HCT116 (cell line): ENCODE results near the gene MYOT. TPM values are rescaled to one million over a fixed set of nuclear protein-coding genes. Genes with fewer than 3 reads are reported as not detected.
A peak's percentile ranks its signal among the peaks of the same experiment; 100 is the strongest.

Source experiments
- ATAC-seq: fragments of 200-7000 bp; cut with Tn5 transposase; 2 replicates; pipeline ENCODE4 v1.9.1; 2020; ENCODE audit warnings: mild to moderate bottlenecking, moderate library complexity
- BruUV-seq: library from RNA; stranded (reverse); fragments of 400-500 nt; replicated peaks from 2 replicates; lab custom pipeline; 2021; lab: Mats Ljungman, UMichigan
- CTCF ChIA-PET: fragments of 300-600 bp; sonication (Branson Sonifier 250); formaldehyde crosslinking; loops from one replicate; lab custom pipeline; 2021; ENCODE audit warnings: antibody characterized with exemption; lab: Charles Lee
- POLR2A ChIA-PET: fragments of 300-600, 350-600 bp; sonication (Branson Sonifier 250); formaldehyde crosslinking; loops from one replicate; lab custom pipeline; 2021; ENCODE audit warnings: antibody characterized with exemption; lab: Charles Lee
- RAD21 ChIA-PET, 2 experiments: fragments of 300-600 bp; sonication (Branson Sonifier 250); formaldehyde crosslinking; loops; one replicate each; lab custom pipeline; 2023; ENCODE audit warnings: low total read pairs in 2 of 2; ENCODE audit not compliant: uncharacterized antibody in 2 of 2, unreplicated experiment in 2 of 2, low non-redundant PET in 1 of 2; lab: Charles Lee
- DNase-seq: peaks from one replicate; pipeline ENCODE4 v3.0.0-alpha.2; 2010; ENCODE audit warnings: low read depth, low spot score
- H2AFZ ChIP-seq: fragments of 200-600 bp; shearing (Covaris generic), sonication (generic); 2 replicates; pipeline ENCODE4 v1.6.1; 2017; ENCODE audit warnings: low read depth, mixed run types, mixed read lengths, antibody characterized with exemption, low read length; ENCODE audit not compliant: poor library complexity, severe bottlenecking
- H3K27ac ChIP-seq: 2 replicates; pipeline ENCODE4 v1.5.1; 2012; ENCODE audit warnings: low read depth, low read length
- H3K27me3 ChIP-seq: fragments of 200-600 bp; sonication (generic); 2 replicates; pipeline ENCODE4 v1.6.1; 2016; ENCODE audit warnings: mixed run types, low read length, mixed read lengths; ENCODE audit not compliant: insufficient read depth
- H3K36me3 ChIP-seq, 2 experiments: fragments of 200-500 bp in 1 of 2; fragments of 200-600 bp in 1 of 2; sonication (Bioruptor generic) in 1 of 2; sonication (generic) in 1 of 2; 2 replicates each; pipeline versions ENCODE4 v1.5.1 to v1.6.1; 2014 to 2016; ENCODE audit warnings: low read length in 2 of 2, inconsistent platforms in 1 of 2, mixed read lengths in 1 of 2, mixed run types in 1 of 2; ENCODE audit not compliant: insufficient read depth in 2 of 2, control insufficient read depth in 1 of 2
- H3K4me1 ChIP-seq, 2 experiments: fragments of 200-600 bp in 1 of 2; sonication (generic) in 1 of 2; 2 replicates each; pipeline versions ENCODE4 v1.5.1 to v1.6.1; 2012 to 2017; ENCODE audit warnings: low read length in 2 of 2, inconsistent platforms in 1 of 2, mild to moderate bottlenecking in 1 of 2, mixed read lengths in 1 of 2, mixed run types in 1 of 2, moderate library complexity in 1 of 2; ENCODE audit not compliant: insufficient read depth in 2 of 2, control insufficient read depth in 1 of 2
- H3K4me2 ChIP-seq: fragments of 200-600 bp; sonication (generic); 2 replicates; pipeline ENCODE4 v1.6.1; 2017; ENCODE audit warnings: mixed run types, low read length, mixed read lengths
- H3K4me3 ChIP-seq, 2 experiments: fragments of 200-600 bp in 1 of 2; sonication (generic) in 1 of 2; replicated peaks in 1 of 2; 2 replicates each; pipeline ENCODE4 v1.5.1; 2011 to 2016; ENCODE audit warnings: low read length in 2 of 2, control low read depth in 1 of 2, low read depth in 1 of 2, mild to moderate bottlenecking in 1 of 2, mixed read lengths in 1 of 2, mixed run types in 1 of 2
- H3K79me2 ChIP-seq: fragments of 200-600 bp; sonication (generic); 2 replicates; pipeline ENCODE4 v1.6.1; 2017; ENCODE audit warnings: mild to moderate bottlenecking, mixed run types, low read length, moderate library complexity, mixed read lengths; ENCODE audit not compliant: insufficient read depth
- H3K9ac ChIP-seq: fragments of 200-600 bp; sonication (generic); 2 replicates; pipeline ENCODE4 v1.6.1; 2016; ENCODE audit warnings: low read length, mixed read lengths
- H3K9me2 ChIP-seq: fragments of 200-600 bp; sonication (generic), shearing (Covaris generic); 2 replicates; pipeline ENCODE4 v1.6.1; 2017; ENCODE audit warnings: mixed run types, mild to moderate bottlenecking, moderate library complexity; ENCODE audit not compliant: insufficient read depth
- H3K9me3 ChIP-seq, 2 experiments: fragments of 200-500 bp in 1 of 2; fragments of 200-600 bp in 1 of 2; sonication (Bioruptor generic) in 1 of 2; sonication (generic) in 1 of 2; 2 replicates each; pipeline ENCODE4 v1.6.1; 2014 to 2017; ENCODE audit warnings: low read length in 2 of 2, mixed read lengths in 2 of 2, inconsistent platforms in 1 of 2, low read depth in 1 of 2, mild to moderate bottlenecking in 1 of 2, mixed run types in 1 of 2, moderate library complexity in 1 of 2; ENCODE audit not compliant: control insufficient read depth in 1 of 2, insufficient read depth in 1 of 2
- H4K20me1 ChIP-seq: fragments of 200-600 bp; sonication (generic), shearing (Covaris generic); 2 replicates; pipeline ENCODE4 v1.6.1; 2017; ENCODE audit warnings: mixed run types, mild to moderate bottlenecking, moderate library complexity; ENCODE audit not compliant: insufficient read depth
- CBX3 ChIP-seq: IDR thresholded peaks from 2 replicates; pipeline ENCODE4 v1.6.1; 2012; ENCODE audit warnings: low read depth
- CEBPB ChIP-seq: IDR thresholded peaks from 2 replicates; pipeline ENCODE4 v1.6.1; 2012; ENCODE audit warnings: low read depth
- EGR1 ChIP-seq: IDR thresholded peaks from 2 replicates; pipeline ENCODE4 v1.6.1; 2012; ENCODE audit warnings: low read depth
- EZH2phosphoT487 ChIP-seq: fragments of 200-600 bp; IDR thresholded peaks from 2 replicates; pipeline ENCODE4 v1.6.1; 2018; ENCODE audit warnings: antibody characterized with exemption, borderline replicate concordance
- FOSL1 ChIP-seq: IDR thresholded peaks from 2 replicates; pipeline ENCODE4 v1.6.1; 2012; ENCODE audit warnings: low read depth
- JUND ChIP-seq: IDR thresholded peaks from 2 replicates; pipeline ENCODE4 v1.6.1; 2012
- POLR2A ChIP-seq: IDR thresholded peaks from 2 replicates; pipeline ENCODE4 v1.7.0; 2011; ENCODE audit warnings: borderline replicate concordance; ENCODE audit not compliant: insufficient read depth, insufficient read length; ENCODE audit errors: extremely low read depth
- POLR2AphosphoS5 ChIP-seq: IDR thresholded peaks from 2 replicates; pipeline ENCODE4 v1.6.1; 2011; ENCODE audit warnings: mild to moderate bottlenecking, low read depth, low read length, moderate library complexity
- RAD21 ChIP-seq: IDR thresholded peaks from 2 replicates; pipeline ENCODE4 v1.6.1; 2012; ENCODE audit warnings: low read depth, mild to moderate bottlenecking
- SRF ChIP-seq: IDR thresholded peaks from 2 replicates; pipeline ENCODE4 v1.6.1; 2012; ENCODE audit warnings: low read depth
- TCF7L2 ChIP-seq: IDR thresholded peaks from 2 replicates; pipeline ENCODE4 v1.7.0; 2011; ENCODE audit warnings: borderline replicate concordance, inconsistent platforms; ENCODE audit not compliant: insufficient read depth, insufficient read length; ENCODE audit errors: extremely low read depth
- YY1 ChIP-seq: IDR thresholded peaks from 2 replicates; pipeline ENCODE4 v1.6.1; 2011; ENCODE audit warnings: low read length, low read depth, moderate library complexity, mild to moderate bottlenecking; ENCODE audit not compliant: insufficient replicate concordance; ENCODE audit errors: extremely low read depth
- ZFX ChIP-seq: fragments of 450-650 bp; IDR thresholded peaks from 2 replicates; pipeline ENCODE4 v1.6.1; 2017
- ZNF274 ChIP-seq: fragments of 200-500 bp; sonication (Bioruptor generic); IDR thresholded peaks from 2 replicates; pipeline ENCODE4 v1.6.1; 2014; ENCODE audit warnings: mild to moderate bottlenecking, low read depth, low read length, inconsistent platforms
- intact Hi-C: fragments of 100-400 bp; cut with micrococcal nuclease; formaldehyde crosslinking; loops from 2 replicates; pipeline ENCODE4 v1.10.0; 2022
- total RNA-seq: library from RNA; stranded (reverse); gene quantifications from one replicate; pipeline ENCODE4 v1.2.1, GENCODE V29; 2021; ENCODE audit not compliant: unreplicated experiment
- TF ChIP-seq, protein P1 (sequence below): IDR thresholded peaks from 2 replicates; pipeline ENCODE4 v1.6.1; 2012
- TF ChIP-seq, protein P2 (sequence below): IDR thresholded peaks from 2 replicates; pipeline ENCODE4 v1.6.1; 2012
- TF ChIP-seq, protein P3 (sequence below): IDR thresholded peaks from 2 replicates; pipeline ENCODE4 v1.6.1; 2012; ENCODE audit warnings: low read depth

The MYOT gene
- total RNA-seq, 1 experiment from 2014 or later, result not detected

DNA sequence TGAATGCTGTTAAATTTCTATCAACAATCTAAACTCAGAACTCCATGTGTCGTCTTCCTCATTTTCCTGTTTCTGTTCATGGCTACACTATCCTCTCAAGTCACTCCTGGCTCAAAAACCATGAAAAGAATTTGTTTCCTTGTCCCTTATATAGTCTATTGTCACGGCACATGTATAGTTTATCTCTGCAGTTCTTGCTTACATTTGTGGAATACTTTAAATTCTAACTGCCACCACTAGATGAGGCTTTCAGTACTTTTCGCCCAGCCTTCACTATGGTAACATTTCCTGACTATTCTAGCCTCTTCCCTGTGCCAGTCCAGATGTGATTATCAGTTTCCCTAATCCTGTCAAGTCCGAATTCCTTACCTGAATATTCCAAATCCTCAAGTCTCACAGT, 56.2 kb downstream of the MYOT start:
- H3K9ac ChIP-seq, result no peak overlapping the region
- CTCF ChIA-PET, result no interaction called here
- TF ChIP-seq RAD21 (0 out of 2 replicates have a peak, but pooled peaks have one; percentile 15), YY1 (no peak)
- H3K27ac ChIP-seq, result no peak overlapping the region
- POLR2A ChIA-PET, result no interaction called here
- no peaks in the 10 kb centered on the region for H3K79me2 ChIP-seq
- RAD21 ChIA-PET, result no interaction called here
- no peak for DNase-seq
- intact Hi-C loops, result no loop called here
- no peaks in the 10 kb centered on the region for H3K9me3 ChIP-seq
- H3K36me3 ChIP-seq, result no peaks in the 10 kb centered on the region
- no peak overlapping the region for H3K4me3 ChIP-seq
- no peaks in the 10 kb centered on the region for H3K9me2 ChIP-seq
- BruUV-seq, result no TSS peak
- H2AFZ ChIP-seq, result no peak overlapping the region
- no peaks in the 10 kb centered on the region for H4K20me1 ChIP-seq
- H3K27me3 ChIP-seq, result no peaks in the 10 kb centered on the region
- H3K4me1 ChIP-seq, result no peaks in the 10 kb centered on the region
- no peak overlapping the region for H3K4me2 ChIP-seq
- ATAC-seq, result no peak

DNA sequence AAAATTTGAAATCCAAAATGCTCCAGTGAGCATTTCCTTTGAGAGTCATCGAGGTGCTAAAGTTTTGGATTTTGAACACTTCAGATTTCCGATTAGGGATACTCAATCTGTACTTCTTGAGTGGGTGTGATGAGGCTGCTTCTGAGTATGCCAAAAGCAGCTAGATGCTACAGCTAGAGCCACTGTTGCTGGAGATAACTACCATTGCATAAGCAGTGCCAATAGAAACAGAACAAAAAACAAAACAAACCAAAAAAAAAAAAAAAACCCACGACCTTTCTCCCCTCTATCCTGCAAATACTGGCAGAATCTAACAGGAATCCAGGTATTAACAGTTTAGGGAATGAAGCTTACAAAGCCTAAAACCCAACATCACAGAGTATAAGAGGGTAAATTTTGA, 65.1 kb downstream of the MYOT start:
- POLR2A ChIA-PET, result no interaction called here
- Histone ChIP-seq H3K9ac (no peak overlapping the region), H4K20me1 (no peaks in the 10 kb centered on the region), H3K4me1 (no peaks in the 10 kb centered on the region), H3K4me2 (no peak overlapping the region), H3K36me3 (peaks cover 0 to 3% of the 10 kb centered on the region in 2 experiments; a peak in 2 of 4 replicates), H3K4me3 (no peak overlapping the region), H3K27me3 (no peaks in the 10 kb centered on the region)
- TF ChIP-seq JUND (no peak), POLR2AphosphoS5 (no peak), TCF7L2 (no peak), EZH2phosphoT487 (no peak), SRF (no peak), FOSL1 (no peak), YY1 (no peak), CBX3 (no peak), ZNF274 (no peak), RAD21 (no peak), ZFX (no peak), EGR1 (no peak), POLR2A (no peak), CEBPB (no peak)
- TF ChIP-seq, protein P1, sequence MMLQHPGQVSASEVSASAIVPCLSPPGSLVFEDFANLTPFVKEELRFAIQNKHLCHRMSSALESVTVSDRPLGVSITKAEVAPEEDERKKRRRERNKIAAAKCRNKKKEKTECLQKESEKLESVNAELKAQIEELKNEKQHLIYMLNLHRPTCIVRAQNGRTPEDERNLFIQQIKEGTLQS, result no peak
- TF ChIP-seq, protein P2, sequence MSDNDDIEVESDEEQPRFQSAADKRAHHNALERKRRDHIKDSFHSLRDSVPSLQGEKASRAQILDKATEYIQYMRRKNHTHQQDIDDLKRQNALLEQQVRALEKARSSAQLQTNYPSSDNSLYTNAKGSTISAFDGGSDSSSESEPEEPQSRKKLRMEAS, result no peak
- TF ChIP-seq, protein P3, sequence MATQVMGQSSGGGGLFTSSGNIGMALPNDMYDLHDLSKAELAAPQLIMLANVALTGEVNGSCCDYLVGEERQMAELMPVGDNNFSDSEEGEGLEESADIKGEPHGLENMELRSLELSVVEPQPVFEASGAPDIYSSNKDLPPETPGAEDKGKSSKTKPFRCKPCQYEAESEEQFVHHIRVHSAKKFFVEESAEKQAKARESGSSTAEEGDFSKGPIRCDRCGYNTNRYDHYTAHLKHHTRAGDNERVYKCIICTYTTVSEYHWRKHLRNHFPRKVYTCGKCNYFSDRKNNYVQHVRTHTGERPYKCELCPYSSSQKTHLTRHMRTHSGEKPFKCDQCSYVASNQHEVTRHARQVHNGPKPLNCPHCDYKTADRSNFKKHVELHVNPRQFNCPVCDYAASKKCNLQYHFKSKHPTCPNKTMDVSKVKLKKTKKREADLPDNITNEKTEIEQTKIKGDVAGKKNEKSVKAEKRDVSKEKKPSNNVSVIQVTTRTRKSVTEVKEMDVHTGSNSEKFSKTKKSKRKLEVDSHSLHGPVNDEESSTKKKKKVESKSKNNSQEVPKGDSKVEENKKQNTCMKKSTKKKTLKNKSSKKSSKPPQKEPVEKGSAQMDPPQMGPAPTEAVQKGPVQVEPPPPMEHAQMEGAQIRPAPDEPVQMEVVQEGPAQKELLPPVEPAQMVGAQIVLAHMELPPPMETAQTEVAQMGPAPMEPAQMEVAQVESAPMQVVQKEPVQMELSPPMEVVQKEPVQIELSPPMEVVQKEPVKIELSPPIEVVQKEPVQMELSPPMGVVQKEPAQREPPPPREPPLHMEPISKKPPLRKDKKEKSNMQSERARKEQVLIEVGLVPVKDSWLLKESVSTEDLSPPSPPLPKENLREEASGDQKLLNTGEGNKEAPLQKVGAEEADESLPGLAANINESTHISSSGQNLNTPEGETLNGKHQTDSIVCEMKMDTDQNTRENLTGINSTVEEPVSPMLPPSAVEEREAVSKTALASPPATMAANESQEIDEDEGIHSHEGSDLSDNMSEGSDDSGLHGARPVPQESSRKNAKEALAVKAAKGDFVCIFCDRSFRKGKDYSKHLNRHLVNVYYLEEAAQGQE, result no peak
- TF ChIP-seq, all 23 proteins: peak for 0
- H3K27ac ChIP-seq, result no peak overlapping the region
- ChIA-PET RAD21 (interaction anchor here in 1 of 2 experiments (0.7 kb wide), 1 partner anchor 10 kb away, joined by 4 read pairs; no protein-coding TSS in a partner anchor), CTCF (interaction anchor here (1.3 kb wide), 1 partner anchor 154 kb away, joined by 3 read pairs; no protein-coding TSS in a partner anchor)
- BruUV-seq, result no TSS peak
- H3K9me2 ChIP-seq, result no peaks in the 10 kb centered on the region
- H3K79me2 ChIP-seq, result no peaks in the 10 kb centered on the region
- no peak overlapping the region for H2AFZ ChIP-seq
- intact Hi-C loops, result no loop called here
- DNase-seq (no peak), ATAC-seq (no peak)
- no peaks in the 10 kb centered on the region for H3K9me3 ChIP-seq
